K562 (cell line): Measurements from ENCODE around the gene EXTL1. TPM values are rescaled to one million over a fixed set of nuclear protein-coding genes. Genes with fewer than 3 reads are reported as not detected.
A peak's percentile ranks its signal among the peaks of the same experiment; 100 is the strongest.

ENCODE experiments used
- ATF1 ChIP-seq, 2 experiments: fragments of 450-650 bp in 1 of 2; IDR thresholded peaks; 2 replicates each; pipeline ENCODE4 v1.6.1; 2016; ENCODE audit warnings: missing compliant biosample characterization in 1 of 2, missing genetic modification characterization in 1 of 2
- HOMEZ ChIP-seq: fragments of 250-450 bp; sonication (Bioruptor Pico); IDR thresholded peaks from 2 replicates; pipeline ENCODE4 v1.4.0; 2020; ENCODE audit warnings: mild to moderate bottlenecking, moderate library complexity
- MECOM ChIP-seq: fragments of 250-450 bp; sonication (Bioruptor Pico); IDR thresholded peaks from 2 replicates; pipeline ENCODE4 v1.8.0; 2022; ENCODE audit warnings: inconsistent platforms
- MGA ChIP-seq: fragments of 450-650 bp; IDR thresholded peaks from 2 replicates; pipeline ENCODE4 v1.6.1; 2016; ENCODE audit warnings: mild to moderate bottlenecking, moderate library complexity
- MNT ChIP-seq, 2 experiments: fragments of 450-650 bp; conservative IDR thresholded peaks; 2 replicates each; pipeline ENCODE4 v1.6.1; 2017; ENCODE audit warnings: mild to moderate bottlenecking in 2 of 2, moderate library complexity in 2 of 2
- MYC ChIP-seq, 2 experiments: fragments of 250-450 bp in 1 of 2; sonication (Bioruptor Pico) in 1 of 2; IDR thresholded peaks; 2 replicates each; pipeline versions ENCODE4 v1.5.1 to v1.6.1; 2012 to 2021; ENCODE audit warnings: low read depth in 2 of 2, borderline replicate concordance in 1 of 2, improper control_type of control experiment in 1 of 2, low read length in 1 of 2, mild to moderate bottlenecking in 1 of 2, moderate library complexity in 1 of 2
- RBM25 ChIP-seq: fragments of 200-400 bp; formaldehyde crosslinking; IDR thresholded peaks from 2 replicates; pipeline ENCODE4 v1.6.1; 2018; ENCODE audit warnings: low read length, low read depth, moderate library complexity; ENCODE audit not compliant: severe bottlenecking
- UBTF ChIP-seq, 2 experiments: IDR thresholded peaks; 2 replicates each; pipeline ENCODE4 v1.6.1; 2012; ENCODE audit warnings: improper control_type of control experiment in 2 of 2, low read depth in 2 of 2, low read length in 2 of 2, borderline replicate concordance in 1 of 2
- polyA plus RNA-seq, 8 experiments: library from polyadenylated mRNA; depleted of rRNA in 4 of 8; stranded (reverse) in 5 of 8; unstranded in 3 of 8; fragments of >200 nt; fragmentation: Nextera tagmentation in 2 of 8; fragmentation: Illumina TruSeq in 1 of 8; extraction: Ambion mirVana in 2 of 8; extraction: Trizol in 1 of 8; gene quantifications; 2 replicates each; pipeline versions ENCODE4 v1.2.1 to v1.2.3, GENCODE V29; 2011 to 2014; ENCODE audit warnings: inconsistent platforms in 1 of 8, missing spikeins in 1 of 8
- total RNA-seq, 7 experiments: library from RNA; depleted of rRNA in 6 of 7; stranded (reverse); fragments of >200 nt in 6 of 7; fragmentation: Illumina TruSeq in 2 of 7; extraction: Trizol in 2 of 7; gene quantifications; 2 replicates each; pipeline versions ENCODE4 v1.2.1 to v1.2.3, GENCODE V29; 2011 to 2021; ENCODE audit warnings: low replicate concordance in 1 of 7

The EXTL1 gene
- total and polyA plus RNA-seq, 9 of the 15 experiments (the other 6 are each of a cell fraction or from before 2014, with no cell fraction given) = 0.04 to 0.23 (median 0.08) TPM; not detected in 3

- TF ChIP-seq MGA (peak; percentile 60), MYC (IDR thresholded peaks at IDR 0.05; ENCODE audit: low read depth, low read length) (no peak), MYC (CRISPR knock-in tag; IDR thresholded peaks at IDR 0.05; ENCODE audit: borderline replicate concordance, low read depth) (no peak), HOMEZ (CRISPR knock-in tag) (no peak), RBM25 (no peak), ATF1 (CRISPR knock-in tag; IDR thresholded peaks at IDR 0.05) (no peak), ATF1 (tag; IDR thresholded peaks at IDR 0.05) (no peak), MECOM (no peak), MNT (conservative IDR thresholded peaks at IDR 0.05) (no peak), UBTF (IDR thresholded peaks at IDR 0.05; ENCODE audit: borderline replicate concordance in 1 of 2, low read depth in 2 of 2, low read length in 2 of 2) (no peak)
These were observed 39.4 kb downstream of the EXTL1 start (continued) for GRCh38 chr1:26060832-26061574.
